ENCODE results near the gene LRTM2.

The LRTM2 gene

GRCh38 chr12:1826867-1827705 is 6.7 kb downstream of the LRTM2 start:
- no peaks in the 10 kb centered on the region for H3K9me3 Mint-ChIP-seq
- peak; percentile 30 to 35 for ATAC-seq (replicated peaks)

GRCh38 chr12:1827826-1828805 is 7.8 kb downstream of the LRTM2 start:
- H3K36me3 Mint-ChIP-seq, result no peaks in the 10 kb centered on the region
- ATAC-seq (replicated peaks), result no peak
- no peak for DNase-seq
- H3K9me3 Mint-ChIP-seq, result no peaks in the 10 kb centered on the region
- H3K27ac Mint-ChIP-seq, result no peak overlapping the region
- peaks cover 7 to 8% of the 10 kb centered on the region in 2 donors for H3K4me1 Mint-ChIP-seq
- H3K4me3 Mint-ChIP-seq, result no peak overlapping the region
- H3K27me3 Mint-ChIP-seq, result peaks cover 39 to 50% of the 10 kb centered on the region in 2 donors

More at GRCh38 chr12:1826867-1827705, 6.7 kb downstream of the LRTM2 start:
- Mint-ChIP-seq H3K4me1 (peaks cover 7 to 8% of the 10 kb centered on the region in 2 donors), H3K27ac (no peak overlapping the region), H3K4me3 (no peak overlapping the region), H3K36me3 (no peaks in the 10 kb centered on the region), H3K27me3 (peaks cover 45 to 55% of the 10 kb centered on the region in 2 donors)
- DNase-seq, result no peak

GRCh38 chr12:1828856-1829255 is 8.5 kb downstream of the LRTM2 start:
- Mint-ChIP-seq H3K27me3 (peaks cover 44 to 55% of the 10 kb centered on the region in 2 donors), H3K36me3 (no peaks in the 10 kb centered on the region), H3K9me3 (no peaks in the 10 kb centered on the region), H3K4me1 (peaks cover 7 to 8% of the 10 kb centered on the region in 2 donors), H3K27ac (no peak overlapping the region), H3K4me3 (no peak overlapping the region)
- no peak for ATAC-seq (replicated peaks)
- no peak for DNase-seq

GRCh38 chr12:1829306-1829900 is 9.0 kb downstream of the LRTM2 start:
- Mint-ChIP-seq H3K36me3 (no peaks in the 10 kb centered on the region), H3K4me1 (peaks cover 7 to 8% of the 10 kb centered on the region in 2 donors), H3K4me3 (no peak overlapping the region), H3K27ac (no peak overlapping the region), H3K27me3 (peaks cover 48 to 61% of the 10 kb centered on the region in 2 donors), H3K9me3 (no peaks in the 10 kb centered on the region)
- DNase-seq (no peak), ATAC-seq (replicated peaks) (no peak)

GRCh38 chr12:1830401-1830845 is 10.1 kb downstream of the LRTM2 start:
- Mint-ChIP-seq H3K9me3 (no peaks in the 10 kb centered on the region), H3K4me1 (peaks cover 7 to 8% of the 10 kb centered on the region in 2 donors), H3K27me3 (peaks cover 48 to 60% of the 10 kb centered on the region in 2 donors), H3K4me3 (no peak overlapping the region), H3K36me3 (no peaks in the 10 kb centered on the region), H3K27ac (no peak overlapping the region)
- DNase-seq, result no peak
- no peak for ATAC-seq (replicated peaks)

GRCh38 chr12:1830981-1831963 is 10.9 kb downstream of the LRTM2 start:
- ATAC-seq (replicated peaks), result peak; percentile 55 to 59
- H3K36me3 Mint-ChIP-seq, result no peaks in the 10 kb centered on the region
- peaks cover 7 to 8% of the 10 kb centered on the region in 2 donors for H3K4me1 Mint-ChIP-seq
- H3K4me3 Mint-ChIP-seq, result no peak overlapping the region
- H3K27me3 Mint-ChIP-seq, result peaks cover 48 to 60% of the 10 kb centered on the region in 2 donors
- DNase-seq, result no peak
- H3K9me3 Mint-ChIP-seq, result no peaks in the 10 kb centered on the region
- no peak overlapping the region for H3K27ac Mint-ChIP-seq

- no peaks in the 10 kb centered on the region for H3K36me3 Mint-ChIP-seq
Measured at GRCh38 chr12:1832801-1833595, 12.6 kb downstream of the LRTM2 start.

GRCh38 chr12:1833596-1834028 is 13.2 kb downstream of the LRTM2 start:
- peaks cover 41 to 56% of the 10 kb centered on the region in 2 donors for H3K27me3 Mint-ChIP-seq

More at GRCh38 chr12:1832801-1833595, 12.6 kb downstream of the LRTM2 start:
- DNase-seq (no peak), ATAC-seq (replicated peaks) (no peak)
- H3K27me3 Mint-ChIP-seq, result peaks cover 43 to 60% of the 10 kb centered on the region in 2 donors
- no peaks in the 10 kb centered on the region for H3K9me3 Mint-ChIP-seq
- peaks cover 4 to 8% of the 10 kb centered on the region in 2 donors for H3K4me1 Mint-ChIP-seq
- H3K27ac Mint-ChIP-seq, result no peak overlapping the region
- no peak overlapping the region for H3K4me3 Mint-ChIP-seq

GRCh38 chr12:1834186-1834925 is 14.0 kb downstream of the LRTM2 start:
- no peak for DNase-seq
- H3K4me3 Mint-ChIP-seq, result no peak overlapping the region
- H3K9me3 Mint-ChIP-seq, result no peaks in the 10 kb centered on the region
- peaks cover 4 to 13% of the 10 kb centered on the region in 2 donors for H3K4me1 Mint-ChIP-seq
- no peak for ATAC-seq (replicated peaks)
- H3K27me3 Mint-ChIP-seq, result peaks cover 34 to 49% of the 10 kb centered on the region in 2 donors
- no peak overlapping the region for H3K27ac Mint-ChIP-seq
- no peaks in the 10 kb centered on the region for H3K36me3 Mint-ChIP-seq

More at GRCh38 chr12:1833596-1834028, 13.2 kb downstream of the LRTM2 start:
- Mint-ChIP-seq H3K4me1 (peaks cover 4 to 8% of the 10 kb centered on the region in 2 donors), H3K9me3 (no peaks in the 10 kb centered on the region), H3K36me3 (no peaks in the 10 kb centered on the region), H3K27ac (no peak overlapping the region), H3K4me3 (no peak overlapping the region)
- DNase-seq, result no peak
- ATAC-seq (replicated peaks), result no peak

- Mint-ChIP-seq H3K4me1 (peaks cover 6 to 14% of the 10 kb centered on the region in 2 donors), H3K4me3 (no peak overlapping the region), H3K9me3 (no peaks in the 10 kb centered on the region), H3K36me3 (no peaks in the 10 kb centered on the region), H3K27me3 (peaks cover 32 to 39% of the 10 kb centered on the region in 2 donors), H3K27ac (no peak overlapping the region)
- no peak for DNase-seq
- no peak for ATAC-seq (replicated peaks)
Measured at GRCh38 chr12:1835211-1836131, 15.1 kb downstream of the LRTM2 start.

- peaks cover 23 to 30% of the 10 kb centered on the region in 2 donors for H3K27me3 Mint-ChIP-seq
- H3K4me1 Mint-ChIP-seq, result peaks cover 7 to 14% of the 10 kb centered on the region in 2 donors
- ATAC-seq (replicated peaks) (no peak), DNase-seq (no peak)
- no peaks in the 10 kb centered on the region for H3K36me3 Mint-ChIP-seq
- H3K27ac Mint-ChIP-seq, result no peak overlapping the region
- H3K4me3 Mint-ChIP-seq, result no peak overlapping the region
- H3K9me3 Mint-ChIP-seq, result no peaks in the 10 kb centered on the region
Measured at GRCh38 chr12:1836241-1836803, 16.0 kb downstream of the LRTM2 start.
